SK-N-MC (cell line): ENCODE results near the gene GALNT9.

Experiments
- EZH2 ChIP-seq: fragments of 200-600 bp; sonication (generic); IDR thresholded peaks from one replicate; pipeline ENCODE4 v1.6.1; 2017; ENCODE audit warnings: antibody characterized with exemption
- POLR2AphosphoS5 ChIP-seq: IDR thresholded peaks from 2 replicates; pipeline ENCODE4 v1.6.1; 2012; ENCODE audit warnings: mild to moderate bottlenecking, low read depth, low read length, borderline replicate concordance

- TF ChIP-seq POLR2AphosphoS5 (no peak), EZH2 (no peak)
These were observed 110.9 kb downstream of the GALNT9 start for GRCh38 chr12:132218527-132218875.
